Activated naive CD8-positive, alpha-beta T cell (primary cell): ENCODE results near the gene NTRK1.

Experiments
- H3K27ac Mint-ChIP-seq: one replicate; pipeline ENCODE4 v1.8.0; 2021; ENCODE audit warnings: mixed read lengths
- H3K27me3 Mint-ChIP-seq: one replicate; pipeline ENCODE4 v1.8.0; 2021; ENCODE audit warnings: mixed read lengths
- H3K36me3 Mint-ChIP-seq: one replicate; pipeline ENCODE4 v1.8.0; 2021; ENCODE audit warnings: mixed read lengths
- H3K4me1 Mint-ChIP-seq: one replicate; pipeline ENCODE4 v1.8.0; 2021; ENCODE audit warnings: low read depth, mixed read lengths
- H3K4me3 Mint-ChIP-seq: one replicate; pipeline ENCODE4 v1.8.0; 2021; ENCODE audit warnings: mild to moderate bottlenecking, mixed read lengths
- H3K9me3 Mint-ChIP-seq: one replicate; pipeline ENCODE4 v1.8.0; 2021; ENCODE audit warnings: low read depth, mixed read lengths

Gene NTRK1

DNA sequence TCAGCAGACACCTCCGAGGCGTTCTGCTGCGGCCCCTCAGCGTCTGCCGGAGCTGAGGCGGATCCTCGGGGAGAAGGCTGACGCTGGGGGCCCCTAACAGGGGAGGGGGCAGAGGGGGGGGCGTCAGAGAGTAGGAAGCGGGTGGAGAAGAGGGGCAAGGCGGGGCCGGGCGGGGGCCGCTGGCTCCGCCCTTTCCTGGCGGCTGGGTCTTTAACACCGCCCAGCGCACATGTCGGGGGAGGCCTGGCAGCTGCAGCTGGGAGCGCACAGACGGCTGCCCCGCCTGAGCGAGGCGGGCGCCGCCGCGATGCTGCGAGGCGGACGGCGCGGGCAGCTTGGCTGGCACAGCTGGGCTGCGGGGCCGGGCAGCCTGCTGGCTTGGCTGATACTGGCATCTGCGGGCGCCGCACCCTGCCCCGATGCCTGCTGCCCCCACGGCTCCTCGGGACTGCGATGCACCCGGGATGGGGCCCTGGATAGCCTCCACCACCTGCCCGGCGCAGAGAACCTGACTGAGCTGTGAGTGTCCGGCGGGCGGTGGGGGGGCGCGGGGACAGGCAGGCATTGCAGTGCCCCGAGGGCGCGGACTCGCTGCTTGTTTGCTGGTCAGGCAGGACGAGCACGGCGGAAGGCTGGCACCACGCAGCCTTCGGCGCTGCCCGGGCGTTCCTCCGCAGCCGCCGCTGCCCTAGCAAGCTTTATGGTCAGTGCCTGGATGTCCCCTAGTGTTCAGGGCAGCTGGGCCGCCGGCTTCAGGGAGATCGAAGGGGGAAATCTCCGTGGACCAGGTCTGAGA is at the start of gene NTRK1:
NTRK1 (plus strand) TSS at position 238 of the 796 bp plus-strand sequence; CDS start at position 308, 70 bp downstream.
- H3K4me3 Mint-ChIP-seq: peak within 1 kb of the TSS; percentile 85
- H3K27me3 Mint-ChIP-seq: peaks cover 29% of the 10 kb centered on the region
- H3K4me1 Mint-ChIP-seq: peaks cover 37% of the 10 kb centered on the region
- H3K27ac Mint-ChIP-seq: no peak within 1 kb of the TSS
- H3K9me3 Mint-ChIP-seq: no peaks in the 10 kb centered on the region
- H3K36me3 Mint-ChIP-seq: no peaks in the 10 kb centered on the region

DNA sequence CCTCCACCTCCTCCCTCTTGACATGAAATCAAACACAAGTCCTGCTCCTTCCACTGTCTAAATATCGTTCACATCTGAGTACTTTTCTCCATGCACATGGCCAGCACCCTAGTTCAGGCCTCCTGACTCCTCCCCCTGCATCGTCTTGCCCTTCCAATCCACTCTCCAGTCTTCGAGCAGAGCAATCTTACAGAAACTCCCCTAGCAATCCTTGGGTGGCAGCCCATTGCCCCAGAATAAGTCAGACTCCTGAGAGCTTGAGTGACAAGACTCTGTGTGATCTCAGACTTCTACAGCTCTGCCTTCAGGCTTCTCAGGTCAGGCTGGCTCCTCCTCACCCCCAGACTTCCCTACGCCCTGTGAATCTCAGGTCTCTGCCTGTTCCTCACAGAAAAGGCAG is 49.5 kb upstream of the NTRK1 start:
- peaks cover 38% of the 10 kb centered on the region for H3K36me3 Mint-ChIP-seq
- no peaks in the 10 kb centered on the region for H3K27me3 Mint-ChIP-seq
- peak overlapping the region; percentile 93 for H3K4me3 Mint-ChIP-seq
- H3K4me1 Mint-ChIP-seq: peaks cover 62% of the 10 kb centered on the region
- H3K27ac Mint-ChIP-seq: peak overlapping the region; percentile 72
- H3K9me3 Mint-ChIP-seq: no peaks in the 10 kb centered on the region

GRCh38 chr1:156812293-156812990 is 48.2 kb upstream of the NTRK1 start:
- Mint-ChIP-seq H3K27me3 (no peaks in the 10 kb centered on the region), H3K4me1 (peaks cover 62% of the 10 kb centered on the region), H3K36me3 (peaks cover 32% of the 10 kb centered on the region), H3K27ac (peak overlapping the region; percentile 72), H3K9me3 (no peaks in the 10 kb centered on the region), H3K4me3 (peak overlapping the region; percentile 93)

DNA sequence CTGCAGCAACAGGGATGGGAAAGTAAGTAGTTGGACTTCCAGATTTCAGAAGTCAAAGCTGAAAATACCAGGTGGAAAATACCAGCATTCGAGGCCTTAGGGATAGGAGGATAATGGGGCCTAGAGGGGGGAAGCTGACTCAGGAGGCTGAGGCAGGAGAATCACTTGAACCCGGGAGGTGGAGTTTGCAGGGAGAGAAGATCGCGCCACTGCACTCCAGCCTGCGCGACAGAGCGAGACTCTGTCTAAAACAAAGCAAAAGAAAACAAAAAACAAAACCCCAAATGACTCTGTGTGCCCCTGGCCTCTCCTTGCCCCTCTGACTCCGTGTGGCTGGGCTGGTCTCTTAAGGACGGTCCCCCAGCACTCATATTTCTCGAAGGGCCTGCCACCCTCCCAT is 47.4 kb upstream of the NTRK1 start:
- peaks cover 29% of the 10 kb centered on the region for H3K36me3 Mint-ChIP-seq
- peaks cover 57% of the 10 kb centered on the region for H3K4me1 Mint-ChIP-seq
- peak overlapping the region; percentile 72 for H3K27ac Mint-ChIP-seq
- no peaks in the 10 kb centered on the region for H3K27me3 Mint-ChIP-seq
- H3K9me3 Mint-ChIP-seq: no peaks in the 10 kb centered on the region
- peak overlapping the region; percentile 93 for H3K4me3 Mint-ChIP-seq

DNA sequence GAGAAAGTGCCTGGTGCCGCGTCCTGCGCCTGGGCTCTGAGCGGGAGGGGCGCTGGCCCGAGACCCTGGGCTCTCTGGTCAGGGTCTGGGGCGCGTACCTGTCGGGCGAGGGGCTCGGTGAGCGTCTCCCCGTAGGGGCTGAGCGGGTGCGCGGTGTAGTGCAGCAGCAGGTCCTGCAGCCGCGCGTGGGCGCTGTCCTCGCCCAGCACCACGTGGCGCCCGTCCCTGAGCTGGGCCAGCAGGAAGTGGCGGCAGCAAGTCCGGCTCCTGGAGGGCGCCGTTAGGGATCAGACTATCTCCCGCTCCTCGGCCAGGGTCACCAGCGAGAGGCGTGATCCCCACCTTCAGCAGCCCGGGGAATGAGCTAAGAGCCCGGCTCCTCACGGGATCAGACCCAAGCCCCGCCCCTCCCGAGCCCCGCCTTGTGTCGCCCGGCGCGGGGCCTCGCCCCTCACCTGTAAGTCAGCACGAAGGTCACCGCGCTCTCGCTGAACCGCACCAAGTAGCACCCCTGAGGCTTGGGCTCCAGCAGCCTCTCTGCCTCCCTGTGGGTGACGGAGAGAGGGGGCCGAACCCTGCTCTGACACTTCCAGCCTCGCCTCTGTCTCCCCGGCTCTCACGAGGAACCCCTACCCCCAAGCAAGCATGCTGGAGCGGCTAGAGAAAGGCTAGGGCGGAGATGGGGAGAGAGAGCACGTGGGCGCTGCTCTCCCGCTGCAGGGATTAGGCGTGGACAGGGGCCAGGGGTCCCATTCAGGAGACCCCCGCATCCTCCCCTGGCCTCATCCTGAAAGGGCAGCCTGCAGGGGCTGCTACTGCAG is 46.7 kb upstream of the NTRK1 start:
- Mint-ChIP-seq H3K36me3 (peaks cover 29% of the 10 kb centered on the region), H3K4me3 (peak overlapping the region; percentile 93), H3K27me3 (no peaks in the 10 kb centered on the region), H3K4me1 (peaks cover 56% of the 10 kb centered on the region), H3K9me3 (no peaks in the 10 kb centered on the region), H3K27ac (peak overlapping the region; percentile 99)

DNA sequence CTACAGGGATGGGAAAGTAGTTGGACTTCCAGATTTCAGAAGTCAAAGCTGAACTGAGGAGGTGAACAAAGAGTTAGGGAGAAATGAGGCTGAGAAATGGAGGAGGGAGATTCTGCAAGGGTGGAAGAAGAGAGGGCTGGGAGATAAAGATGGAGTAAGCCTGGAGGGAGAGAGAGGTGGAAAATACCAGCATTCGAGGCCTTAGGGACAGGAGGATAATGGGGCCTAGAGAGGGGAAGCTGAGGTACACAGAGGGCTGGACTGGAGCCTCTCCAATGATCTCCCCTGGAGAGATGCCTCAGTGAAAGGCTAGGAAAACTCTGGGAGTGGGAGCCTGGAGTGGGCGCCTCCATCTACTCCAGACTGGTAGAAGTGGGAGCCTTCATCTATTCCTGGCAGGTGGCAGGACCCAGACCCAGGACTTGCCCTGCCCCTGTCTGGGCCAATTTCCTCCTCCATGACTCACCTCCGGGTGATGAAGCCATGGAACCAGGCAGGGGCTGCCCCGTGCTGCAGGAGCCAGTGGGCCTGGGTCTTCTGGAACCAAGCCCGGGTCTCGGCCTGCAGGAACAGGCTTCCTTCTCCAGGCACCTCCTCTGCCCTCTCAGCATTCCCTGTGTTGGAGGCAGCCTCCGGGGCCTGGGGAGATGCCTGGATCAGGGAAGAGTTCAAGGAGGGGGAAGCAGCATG is 45.9 kb upstream of the NTRK1 start:
- Mint-ChIP-seq H3K36me3 (peaks cover 29% of the 10 kb centered on the region), H3K27ac (peak overlapping the region; percentile 99), H3K4me1 (peaks cover 54% of the 10 kb centered on the region), H3K9me3 (no peaks in the 10 kb centered on the region), H3K4me3 (peak overlapping the region; percentile 93), H3K27me3 (no peaks in the 10 kb centered on the region)

DNA sequence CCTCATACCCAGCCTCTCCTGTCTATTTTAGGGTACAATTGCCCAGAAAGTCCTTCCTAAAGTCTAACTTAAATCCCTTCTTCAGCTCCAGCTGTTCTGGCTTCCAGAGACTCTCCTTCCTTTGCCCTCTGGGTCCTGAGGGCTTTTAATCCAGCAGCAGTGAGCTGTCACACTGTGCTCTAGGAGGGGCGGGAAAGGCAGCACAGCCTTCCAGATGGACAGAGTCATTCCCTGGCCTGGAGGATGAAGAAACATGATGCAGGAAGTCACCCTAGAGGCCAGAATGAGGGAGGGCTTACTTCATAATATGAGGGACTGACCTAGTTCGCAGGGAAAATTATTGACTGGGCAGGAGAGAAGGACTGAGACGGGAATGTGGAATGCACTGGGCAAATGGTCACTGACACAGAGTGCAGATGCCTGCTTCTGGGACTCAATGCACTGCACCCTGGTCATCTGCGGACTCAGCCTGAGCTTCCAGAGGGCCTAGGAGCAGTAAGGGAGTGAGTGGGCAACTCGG is 45.3 kb upstream of the NTRK1 start:
- Mint-ChIP-seq H3K4me3 (peak overlapping the region; percentile 93), H3K9me3 (no peaks in the 10 kb centered on the region), H3K27ac (peak overlapping the region; percentile 99), H3K4me1 (peaks cover 54% of the 10 kb centered on the region), H3K27me3 (no peaks in the 10 kb centered on the region), H3K36me3 (peaks cover 29% of the 10 kb centered on the region)

DNA sequence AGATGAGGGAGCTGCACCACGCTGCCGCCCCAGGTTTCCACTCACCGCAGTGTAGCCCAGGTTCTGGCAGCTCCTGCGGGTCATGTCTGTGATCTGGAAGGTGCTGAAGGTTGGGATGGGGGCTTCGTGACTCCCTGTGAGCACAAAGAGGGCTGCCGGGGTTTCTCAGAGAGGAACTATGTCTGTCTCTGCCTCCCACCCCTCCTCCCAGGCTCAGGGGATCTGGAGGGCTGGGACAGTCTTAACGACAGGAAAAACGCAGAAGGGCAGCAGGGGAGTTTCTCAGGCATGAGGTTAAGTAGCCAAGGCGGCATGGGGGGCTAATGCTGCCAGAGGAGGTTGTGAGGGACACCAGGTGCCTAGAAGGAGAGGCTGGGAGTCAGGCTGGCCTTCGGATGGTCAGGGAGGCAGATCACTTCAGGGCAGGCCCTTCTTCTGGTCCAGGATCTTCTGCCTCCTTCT is 44.7 kb upstream of the NTRK1 start:
- Mint-ChIP-seq H3K4me1 (peaks cover 52% of the 10 kb centered on the region), H3K9me3 (no peaks in the 10 kb centered on the region), H3K36me3 (peaks cover 29% of the 10 kb centered on the region), H3K27ac (peak overlapping the region; percentile 99), H3K27me3 (no peaks in the 10 kb centered on the region), H3K4me3 (peak overlapping the region; percentile 93)

- Mint-ChIP-seq H3K27me3 (no peaks in the 10 kb centered on the region), H3K4me3 (peak within 1 kb of the TSS; percentile 93), H3K27ac (peak within 1 kb of the TSS; percentile 99), H3K9me3 (no peaks in the 10 kb centered on the region), H3K4me1 (peaks cover 52% of the 10 kb centered on the region), H3K36me3 (peaks cover 21% of the 10 kb centered on the region)
These were observed 43.9 kb upstream of the NTRK1 start, which contains the start of gene SH2D2A for GRCh38 chr1:156816561-156817328. Gene SH2D2A, minus strand, starts transcription at chr1:156816848. Its CDS starts 140 bp downstream, at chr1:156816708.

DNA sequence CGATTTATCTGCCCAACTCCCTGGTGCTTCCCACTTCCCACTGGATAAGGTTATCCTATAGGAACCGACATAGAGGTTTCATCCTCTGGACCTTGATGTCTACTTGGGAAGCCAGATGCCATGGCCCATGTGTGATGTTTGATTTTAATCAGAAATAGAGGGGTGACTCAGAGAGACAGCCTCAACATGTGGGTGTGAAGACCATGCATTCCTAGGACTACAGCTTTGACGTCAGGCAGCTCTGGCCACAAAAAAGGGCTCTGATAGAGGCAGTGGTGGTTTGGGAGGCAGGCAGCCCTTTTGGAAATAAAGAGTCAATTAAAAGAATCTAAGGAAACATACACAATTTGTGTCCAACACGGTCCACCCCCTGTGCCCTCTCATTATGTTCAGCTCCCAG is 38.9 kb upstream of the NTRK1 start:
- H3K4me3 Mint-ChIP-seq: peak overlapping the region; percentile 6
- H3K27me3 Mint-ChIP-seq: no peaks in the 10 kb centered on the region
- peak overlapping the region; percentile 47 for H3K27ac Mint-ChIP-seq
- H3K36me3 Mint-ChIP-seq: no peaks in the 10 kb centered on the region
- H3K4me1 Mint-ChIP-seq: peaks cover 30% of the 10 kb centered on the region
- no peaks in the 10 kb centered on the region for H3K9me3 Mint-ChIP-seq

- Mint-ChIP-seq H3K4me1 (peaks cover 26% of the 10 kb centered on the region), H3K36me3 (no peaks in the 10 kb centered on the region), H3K27ac (peak overlapping the region; percentile 68), H3K4me3 (no peak overlapping the region), H3K27me3 (no peaks in the 10 kb centered on the region), H3K9me3 (no peaks in the 10 kb centered on the region)
These were observed 38.0 kb upstream of the NTRK1 start for GRCh38 chr1:156822680-156823079.

DNA sequence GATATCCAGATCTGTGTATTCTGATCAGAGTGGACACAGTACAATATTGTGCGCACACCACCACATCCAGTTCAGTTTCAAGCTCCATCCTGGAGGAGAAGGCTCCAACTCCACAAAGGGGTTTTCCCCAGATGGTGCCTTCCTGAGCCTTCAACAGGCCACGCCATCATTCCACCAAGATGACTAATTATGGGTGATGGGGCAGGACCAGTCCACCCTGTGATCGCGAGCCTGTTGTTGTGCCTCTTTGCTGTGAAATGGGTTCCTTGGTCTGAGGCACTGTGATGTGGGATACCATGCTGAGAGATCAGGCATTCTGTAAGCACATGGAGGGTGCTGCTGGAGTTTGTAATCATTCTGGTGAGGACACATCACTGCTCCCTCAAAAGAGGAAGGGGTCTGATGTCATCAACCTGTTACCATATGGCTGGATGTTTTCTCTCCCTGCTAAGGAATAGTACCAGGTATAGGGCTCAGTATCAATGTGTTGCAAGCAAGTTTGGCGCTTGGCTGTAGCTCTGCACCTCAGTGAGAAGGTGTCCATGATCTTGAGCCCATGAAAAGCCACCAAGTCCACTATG is 37.4 kb upstream of the NTRK1 start:
- Mint-ChIP-seq H3K4me3 (no peak overlapping the region), H3K9me3 (no peaks in the 10 kb centered on the region), H3K27me3 (no peaks in the 10 kb centered on the region), H3K4me1 (peaks cover 22% of the 10 kb centered on the region), H3K27ac (no peak overlapping the region), H3K36me3 (no peaks in the 10 kb centered on the region)

GRCh38 chr1:156826630-156827029 is 34.0 kb upstream of the NTRK1 start:
- Mint-ChIP-seq H3K36me3 (no peaks in the 10 kb centered on the region), H3K27me3 (peaks cover 4% of the 10 kb centered on the region), H3K4me1 (peaks cover 13% of the 10 kb centered on the region), H3K27ac (no peak overlapping the region), H3K4me3 (no peak overlapping the region), H3K9me3 (no peaks in the 10 kb centered on the region)
